ENCODE data around the gene TRAF2.

DNA sequence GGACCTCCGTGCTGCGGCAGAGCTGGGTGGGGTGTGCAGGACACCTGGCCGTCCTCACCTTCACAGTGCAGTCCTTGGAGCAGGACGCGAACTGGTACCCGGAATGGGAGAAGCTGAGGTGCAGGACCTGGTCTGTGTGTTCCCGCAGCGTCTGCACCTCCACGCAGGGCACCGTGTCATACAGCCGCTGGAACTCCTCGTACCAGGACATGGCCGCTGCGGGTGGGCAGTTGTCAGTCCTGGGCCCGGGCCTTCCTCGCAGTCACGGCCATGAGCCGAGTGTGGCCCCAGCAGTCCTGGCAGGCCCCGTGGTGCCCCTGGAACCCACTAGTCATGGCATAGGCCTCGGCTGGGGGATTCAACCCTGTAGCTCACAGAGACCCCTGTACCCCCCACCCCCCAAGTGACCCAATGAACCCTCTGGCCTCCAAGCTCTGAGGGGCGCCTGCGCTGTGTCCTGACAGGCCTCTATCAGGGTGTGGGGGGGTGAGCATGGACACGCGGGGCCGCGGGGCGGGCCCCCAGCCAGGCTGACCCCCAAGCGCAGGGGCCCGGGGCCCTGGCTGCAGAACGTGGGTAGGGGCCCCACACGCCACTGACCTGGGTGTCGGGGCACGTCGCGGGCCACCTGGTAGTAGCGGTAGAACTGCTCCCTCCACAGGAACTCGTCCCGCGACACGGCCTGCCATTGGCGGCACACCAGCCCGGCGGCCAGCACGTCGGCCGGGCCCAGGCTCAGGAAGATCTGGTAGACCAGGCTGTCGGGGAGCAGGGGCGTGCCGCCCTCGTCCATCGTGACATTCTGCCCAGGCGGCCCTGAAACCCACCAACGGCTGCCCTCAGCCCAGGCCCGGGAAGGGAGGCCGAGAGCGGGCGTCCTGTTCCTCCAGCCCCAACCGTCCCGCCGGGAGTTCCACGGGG lies 57.2 kb downstream of the TRAF2 start:
- TF ChIP-seq TAF1 (IDR thresholded peaks at IDR 0.05; ENCODE audit: low read depth, low read length) (no peak), POLR2A (IDR thresholded peaks at IDR 0.05; ENCODE audit: low read depth, low read length) (no peak), POLR2AphosphoS5 (IDR thresholded peaks at IDR 0.05; ENCODE audit: low read depth, low read length) (no peak), SPI1 (IDR thresholded peaks at IDR 0.05; ENCODE audit: low read depth, low read length) (no peak), PAX5 (IDR thresholded peaks at IDR 0.05; ENCODE audit: insufficient read depth, low read length, severe bottlenecking) (no peak), POU2F2 (IDR thresholded peaks at IDR 0.05; ENCODE audit: low read depth, low read length) (no peak)
